Loucy (cell line): ENCODE results near the gene EML3.

ENCODE experiments used
- EZH2phosphoT487 ChIP-seq: fragments of 200-600 bp; IDR thresholded peaks from 2 replicates; pipeline ENCODE4 v1.6.1; 2018; ENCODE audit warnings: antibody characterized with exemption, mild to moderate bottlenecking, moderate library complexity, borderline replicate concordance
- TF ChIP-seq, protein P1 (sequence below): fragments of 200-600 bp; sonication (generic); conservative IDR thresholded peaks from 2 replicates; pipeline ENCODE4 v1.5.1; 2014; ENCODE audit warnings: mild to moderate bottlenecking, antibody characterized with exemption, low read length

DNA sequence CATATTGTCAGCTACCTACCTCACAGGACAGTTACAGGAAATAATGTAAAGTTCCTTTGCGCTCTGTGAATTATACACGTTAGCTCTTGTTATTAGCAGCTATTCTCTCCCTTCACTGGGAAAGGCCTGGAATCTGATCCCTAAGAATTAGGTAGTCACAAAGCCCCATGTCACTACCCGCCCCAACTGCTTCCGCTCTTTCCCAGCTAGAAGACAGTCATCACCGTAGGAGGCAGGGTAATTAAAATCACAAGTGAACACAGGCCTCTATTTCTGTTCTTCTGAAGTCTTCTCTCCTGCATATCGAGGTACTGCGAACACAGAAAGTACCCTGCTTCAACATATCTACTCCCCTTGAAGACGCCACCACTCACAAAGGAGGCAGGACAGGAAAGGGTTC, 53.4 kb downstream of the EML3 start:
- TF ChIP-seq EZH2phosphoT487 = no peak
- TF ChIP-seq, protein P1, sequence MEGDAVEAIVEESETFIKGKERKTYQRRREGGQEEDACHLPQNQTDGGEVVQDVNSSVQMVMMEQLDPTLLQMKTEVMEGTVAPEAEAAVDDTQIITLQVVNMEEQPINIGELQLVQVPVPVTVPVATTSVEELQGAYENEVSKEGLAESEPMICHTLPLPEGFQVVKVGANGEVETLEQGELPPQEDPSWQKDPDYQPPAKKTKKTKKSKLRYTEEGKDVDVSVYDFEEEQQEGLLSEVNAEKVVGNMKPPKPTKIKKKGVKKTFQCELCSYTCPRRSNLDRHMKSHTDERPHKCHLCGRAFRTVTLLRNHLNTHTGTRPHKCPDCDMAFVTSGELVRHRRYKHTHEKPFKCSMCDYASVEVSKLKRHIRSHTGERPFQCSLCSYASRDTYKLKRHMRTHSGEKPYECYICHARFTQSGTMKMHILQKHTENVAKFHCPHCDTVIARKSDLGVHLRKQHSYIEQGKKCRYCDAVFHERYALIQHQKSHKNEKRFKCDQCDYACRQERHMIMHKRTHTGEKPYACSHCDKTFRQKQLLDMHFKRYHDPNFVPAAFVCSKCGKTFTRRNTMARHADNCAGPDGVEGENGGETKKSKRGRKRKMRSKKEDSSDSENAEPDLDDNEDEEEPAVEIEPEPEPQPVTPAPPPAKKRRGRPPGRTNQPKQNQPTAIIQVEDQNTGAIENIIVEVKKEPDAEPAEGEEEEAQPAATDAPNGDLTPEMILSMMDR = no peak
